ENCODE results near the gene DENND2D. TPM values are rescaled to one million over a fixed set of nuclear protein-coding genes. Genes with fewer than 3 reads are reported as not detected.

DENND2D gene
- total RNA-seq, 1 donor from 2014 or later: not detected

DNA sequence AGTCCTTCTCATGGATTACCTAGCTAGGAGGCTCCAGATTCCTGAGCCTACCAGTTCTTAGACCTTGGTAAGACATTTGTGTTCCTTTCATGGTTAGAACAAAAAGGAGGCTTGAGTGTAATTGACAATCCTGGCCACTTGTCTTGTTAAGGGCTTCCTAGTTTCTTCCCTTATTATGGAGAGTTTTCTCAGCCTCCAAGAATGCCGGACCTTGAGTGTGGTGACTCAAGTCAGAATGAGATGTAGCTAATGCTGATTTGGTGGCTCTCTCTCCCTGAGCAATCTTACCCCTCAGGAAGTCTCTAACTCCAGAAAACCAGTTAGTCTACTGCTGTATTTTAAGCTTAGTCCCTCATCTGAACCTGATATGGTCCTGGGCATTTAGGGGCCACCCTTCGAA is 41.4 kb upstream of the DENND2D start:
- TF ChIP-seq, protein P1, sequence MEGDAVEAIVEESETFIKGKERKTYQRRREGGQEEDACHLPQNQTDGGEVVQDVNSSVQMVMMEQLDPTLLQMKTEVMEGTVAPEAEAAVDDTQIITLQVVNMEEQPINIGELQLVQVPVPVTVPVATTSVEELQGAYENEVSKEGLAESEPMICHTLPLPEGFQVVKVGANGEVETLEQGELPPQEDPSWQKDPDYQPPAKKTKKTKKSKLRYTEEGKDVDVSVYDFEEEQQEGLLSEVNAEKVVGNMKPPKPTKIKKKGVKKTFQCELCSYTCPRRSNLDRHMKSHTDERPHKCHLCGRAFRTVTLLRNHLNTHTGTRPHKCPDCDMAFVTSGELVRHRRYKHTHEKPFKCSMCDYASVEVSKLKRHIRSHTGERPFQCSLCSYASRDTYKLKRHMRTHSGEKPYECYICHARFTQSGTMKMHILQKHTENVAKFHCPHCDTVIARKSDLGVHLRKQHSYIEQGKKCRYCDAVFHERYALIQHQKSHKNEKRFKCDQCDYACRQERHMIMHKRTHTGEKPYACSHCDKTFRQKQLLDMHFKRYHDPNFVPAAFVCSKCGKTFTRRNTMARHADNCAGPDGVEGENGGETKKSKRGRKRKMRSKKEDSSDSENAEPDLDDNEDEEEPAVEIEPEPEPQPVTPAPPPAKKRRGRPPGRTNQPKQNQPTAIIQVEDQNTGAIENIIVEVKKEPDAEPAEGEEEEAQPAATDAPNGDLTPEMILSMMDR (IDR thresholded peaks at IDR 0.05; ENCODE audit: partially characterized antibody, unreplicated experiment): no peak
- peaks cover 1% of the 10 kb centered on the region for H3K9me3 Mint-ChIP-seq (ENCODE audit: unreplicated experiment)
- H3K4me3 Mint-ChIP-seq (ENCODE audit: unreplicated experiment): no peak overlapping the region
- H3K4me1 Mint-ChIP-seq (ENCODE audit: low read depth, unreplicated experiment): no peaks in the 10 kb centered on the region
- H3K27ac Mint-ChIP-seq (ENCODE audit: unreplicated experiment): no peak overlapping the region
- H3K27me3 Mint-ChIP-seq (ENCODE audit: unreplicated experiment): peaks cover 2% of the 10 kb centered on the region
- DNase-seq: no peak
- H3K36me3 Mint-ChIP-seq (ENCODE audit: unreplicated experiment): no peaks in the 10 kb centered on the region

DNA sequence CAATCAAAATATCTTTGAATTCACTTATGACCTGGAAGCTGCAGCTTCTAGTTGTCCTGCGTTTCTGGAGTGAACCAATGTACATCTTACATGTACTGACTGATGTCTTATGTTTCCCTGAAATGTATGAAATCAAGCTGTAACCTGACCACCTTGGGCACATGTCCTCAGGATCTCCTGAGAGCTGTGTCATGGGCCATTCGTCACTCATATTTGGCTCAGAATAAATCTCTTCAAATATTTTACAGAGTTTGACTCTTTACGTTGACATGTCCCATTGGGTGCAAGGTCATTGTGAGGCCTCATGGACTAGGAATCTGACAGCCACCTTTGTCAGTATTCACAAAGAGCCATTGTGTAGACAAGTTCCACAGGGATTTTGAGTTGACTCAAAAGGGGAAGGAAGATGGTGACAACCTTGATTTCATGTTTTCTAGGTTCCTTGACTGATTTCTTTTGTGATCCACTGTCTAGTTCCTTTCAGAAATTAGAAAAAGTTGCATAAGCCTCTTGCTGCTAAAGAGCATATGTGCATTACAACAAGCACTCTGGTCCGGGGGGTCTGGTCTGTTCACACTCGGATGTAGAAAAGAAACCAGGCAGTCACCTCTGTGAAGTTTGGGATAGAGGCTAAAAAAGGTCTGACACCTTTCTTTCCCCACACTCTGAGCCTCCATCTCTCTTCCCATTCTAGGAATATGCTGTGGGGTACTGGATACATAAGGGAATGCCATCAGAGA is 37.8 kb upstream of the DENND2D start:
- no peak for DNase-seq
- peaks cover 2% of the 10 kb centered on the region for H3K27me3 Mint-ChIP-seq (ENCODE audit: unreplicated experiment)
- TF ChIP-seq, protein P1 (IDR thresholded peaks at IDR 0.05; ENCODE audit: partially characterized antibody, unreplicated experiment): no peak
- H3K36me3 Mint-ChIP-seq (ENCODE audit: unreplicated experiment): peaks cover 7% of the 10 kb centered on the region
- H3K9me3 Mint-ChIP-seq (ENCODE audit: unreplicated experiment): peaks cover 1% of the 10 kb centered on the region
- H3K27ac Mint-ChIP-seq (ENCODE audit: unreplicated experiment): no peak overlapping the region
- H3K4me3 Mint-ChIP-seq (ENCODE audit: unreplicated experiment): no peak overlapping the region
- H3K4me1 Mint-ChIP-seq (ENCODE audit: low read depth, unreplicated experiment): peaks cover 6% of the 10 kb centered on the region

DNA sequence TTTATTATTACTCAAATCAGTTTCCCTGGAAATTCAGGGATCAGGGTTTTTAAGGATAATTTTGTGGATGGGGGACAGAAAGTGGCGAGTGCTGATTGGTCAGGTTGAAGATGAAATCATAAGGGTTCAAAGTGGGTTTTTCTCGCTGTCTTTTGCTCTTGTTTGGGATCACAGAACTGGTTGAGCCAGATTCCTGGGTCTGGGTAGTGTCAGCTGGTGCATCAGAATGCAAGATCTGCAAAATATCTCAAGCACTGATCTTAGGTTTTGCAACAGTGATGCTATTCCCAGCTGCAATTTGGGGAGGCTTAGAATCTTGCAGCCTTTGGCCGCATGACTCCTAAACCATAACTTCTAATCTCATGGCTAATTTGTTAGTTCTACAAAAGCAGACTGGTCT is 36.4 kb upstream of the DENND2D start:
- no peak overlapping the region for H3K4me3 Mint-ChIP-seq (ENCODE audit: unreplicated experiment)
- H3K27ac Mint-ChIP-seq (ENCODE audit: unreplicated experiment): no peak overlapping the region
- peaks cover 2% of the 10 kb centered on the region for H3K27me3 Mint-ChIP-seq (ENCODE audit: unreplicated experiment)
- peaks cover 7% of the 10 kb centered on the region for H3K36me3 Mint-ChIP-seq (ENCODE audit: unreplicated experiment)
- DNase-seq: no peak
- H3K9me3 Mint-ChIP-seq (ENCODE audit: unreplicated experiment): peaks cover 1% of the 10 kb centered on the region
- H3K4me1 Mint-ChIP-seq (ENCODE audit: low read depth, unreplicated experiment): peaks cover 6% of the 10 kb centered on the region
- TF ChIP-seq, protein P1 (IDR thresholded peaks at IDR 0.05; ENCODE audit: partially characterized antibody, unreplicated experiment): no peak

DNA sequence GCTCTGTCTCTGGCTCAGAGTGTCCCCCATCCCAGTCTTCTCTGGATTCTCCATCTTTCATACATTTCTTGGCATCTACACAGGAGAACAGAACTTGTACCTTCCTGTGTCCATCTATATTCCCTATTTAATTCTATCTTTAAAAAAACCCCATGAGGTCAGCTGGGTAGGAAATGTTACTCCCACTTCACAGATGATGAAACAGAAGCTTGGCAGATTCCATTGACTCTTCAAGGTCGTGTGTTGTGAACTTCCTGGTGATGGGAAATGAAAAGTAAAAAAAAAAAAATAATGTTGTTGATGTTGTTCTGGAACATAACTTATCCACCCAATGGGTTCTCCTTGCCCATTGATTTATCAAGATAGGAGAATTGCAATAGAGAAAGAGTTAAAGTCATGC is 35.9 kb upstream of the DENND2D start:
- Mint-ChIP-seq H3K27me3 (ENCODE audit: unreplicated experiment) (peaks cover 2% of the 10 kb centered on the region), H3K4me3 (ENCODE audit: unreplicated experiment) (no peak overlapping the region), H3K9me3 (ENCODE audit: unreplicated experiment) (peaks cover 1% of the 10 kb centered on the region), H3K4me1 (ENCODE audit: low read depth, unreplicated experiment) (peaks cover 6% of the 10 kb centered on the region), H3K36me3 (ENCODE audit: unreplicated experiment) (peaks cover 7% of the 10 kb centered on the region), H3K27ac (ENCODE audit: unreplicated experiment) (no peak overlapping the region)
- TF ChIP-seq, protein P1 (IDR thresholded peaks at IDR 0.05; ENCODE audit: partially characterized antibody, unreplicated experiment): no peak
- no peak for DNase-seq

DNA sequence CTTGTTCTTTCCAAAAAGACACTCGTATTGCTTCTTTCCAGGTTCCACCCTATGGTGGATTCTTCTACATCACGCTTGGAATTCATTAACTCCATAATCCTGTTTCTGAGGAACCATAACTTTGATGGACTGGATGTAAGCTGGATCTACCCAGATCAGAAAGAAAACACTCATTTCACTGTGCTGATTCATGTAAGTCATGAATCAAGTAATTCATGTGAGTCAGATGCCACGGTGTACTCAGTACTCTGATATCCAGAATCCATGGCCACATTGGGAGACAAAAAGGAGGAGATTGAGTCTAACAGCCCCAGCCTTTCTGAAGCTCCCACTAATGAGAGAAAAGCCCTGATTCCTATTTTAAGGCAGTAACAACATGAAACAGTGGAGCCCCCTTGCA is 34.4 kb upstream of the DENND2D start:
- Mint-ChIP-seq H3K4me3 (ENCODE audit: unreplicated experiment) (no peak overlapping the region), H3K27me3 (ENCODE audit: unreplicated experiment) (peaks cover 4% of the 10 kb centered on the region), H3K36me3 (ENCODE audit: unreplicated experiment) (peaks cover 7% of the 10 kb centered on the region), H3K4me1 (ENCODE audit: low read depth, unreplicated experiment) (peaks cover 6% of the 10 kb centered on the region), H3K9me3 (ENCODE audit: unreplicated experiment) (peaks cover under 1% of the 10 kb centered on the region), H3K27ac (ENCODE audit: unreplicated experiment) (no peak overlapping the region)
- TF ChIP-seq, protein P1 (IDR thresholded peaks at IDR 0.05; ENCODE audit: partially characterized antibody, unreplicated experiment): no peak
- DNase-seq: no peak

All from glutamatergic neuron (in vitro differentiated cells).